A549 (cell line): Measurements from ENCODE around the gene RCC1.

Experiments
- CTCF ChIP-seq: fragments of >200 bp; sonication (Bioruptor Twin); formaldehyde crosslinking; IDR thresholded peaks from 3 replicates; pipeline ENCODE4 v1.5.1; 2016
- FOSL2 ChIP-seq, 2 experiments: fragments of 450-650 bp in 1 of 2; fragments of >200 bp in 1 of 2; sonication (Bioruptor Twin) in 1 of 2; formaldehyde crosslinking; IDR thresholded peaks; 2 replicates each; pipeline versions ENCODE4 v1.5.0 to v1.6.1; 2016 to 2020; ENCODE audit warnings: mild to moderate bottlenecking in 1 of 2, moderate library complexity in 1 of 2

DNA sequence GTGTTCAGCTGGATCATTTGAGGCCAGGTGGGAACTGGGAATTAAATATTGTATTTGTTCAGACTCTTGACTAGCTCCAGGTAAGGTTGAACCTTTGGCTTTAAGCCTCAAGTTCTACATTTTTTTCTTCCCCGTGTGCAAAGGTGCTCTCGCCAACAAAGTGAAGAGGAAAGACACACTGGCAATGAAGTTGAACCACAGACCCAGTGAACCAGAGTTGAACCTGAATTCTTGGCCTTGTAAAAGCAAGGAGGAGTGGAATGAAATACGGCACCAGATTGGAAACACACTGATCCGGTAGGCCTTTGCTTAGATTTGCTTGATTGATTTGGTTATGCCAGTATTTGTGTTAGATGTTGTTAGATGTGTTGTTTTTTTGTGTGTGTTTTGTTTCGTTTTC, 25.5 kb upstream of the RCC1 start:
- TF ChIP-seq CTCF, result no peak
- no peak for TF ChIP-seq FOSL2 (IDR thresholded peaks at IDR 0.05)
- TF ChIP-seq FOSL2 (CRISPR knock-in tag; IDR thresholded peaks at IDR 0.05), result no peak
